GM23248 (cell line): ENCODE data around the gene KCNJ12.

Experiments
- EZH2 ChIP-seq: fragments of 200-600 bp; sonication (generic); IDR thresholded peaks from 2 replicates; pipeline ENCODE4 v1.6.1; 2018; ENCODE audit warnings: antibody characterized with exemption, mild to moderate bottlenecking; ENCODE audit not compliant: insufficient read depth, poor library complexity, severe bottlenecking
- EZH2phosphoT487 ChIP-seq: fragments of 200-600 bp; sonication (generic); IDR thresholded peaks from 2 replicates; pipeline ENCODE4 v1.6.1; 2018; ENCODE audit warnings: antibody characterized with exemption, moderate library complexity, mild to moderate bottlenecking, low read depth; ENCODE audit not compliant: insufficient read depth

GRCh38 chr17:21359483-21359840, 16.7 kb upstream of the KCNJ12 start:
- no peak for TF ChIP-seq EZH2
- TF ChIP-seq EZH2phosphoT487, result no peak
